GM19452 (cell line): ENCODE measurements around the gene ST6GALNAC2.

Source experiments
- ATAC-seq: cut with Tn5 transposase; IDR thresholded peaks from one replicate; pipeline ENCODE4 v1.9.1; 2021; ENCODE audit not compliant: unreplicated experiment

Gene ST6GALNAC2

DNA sequence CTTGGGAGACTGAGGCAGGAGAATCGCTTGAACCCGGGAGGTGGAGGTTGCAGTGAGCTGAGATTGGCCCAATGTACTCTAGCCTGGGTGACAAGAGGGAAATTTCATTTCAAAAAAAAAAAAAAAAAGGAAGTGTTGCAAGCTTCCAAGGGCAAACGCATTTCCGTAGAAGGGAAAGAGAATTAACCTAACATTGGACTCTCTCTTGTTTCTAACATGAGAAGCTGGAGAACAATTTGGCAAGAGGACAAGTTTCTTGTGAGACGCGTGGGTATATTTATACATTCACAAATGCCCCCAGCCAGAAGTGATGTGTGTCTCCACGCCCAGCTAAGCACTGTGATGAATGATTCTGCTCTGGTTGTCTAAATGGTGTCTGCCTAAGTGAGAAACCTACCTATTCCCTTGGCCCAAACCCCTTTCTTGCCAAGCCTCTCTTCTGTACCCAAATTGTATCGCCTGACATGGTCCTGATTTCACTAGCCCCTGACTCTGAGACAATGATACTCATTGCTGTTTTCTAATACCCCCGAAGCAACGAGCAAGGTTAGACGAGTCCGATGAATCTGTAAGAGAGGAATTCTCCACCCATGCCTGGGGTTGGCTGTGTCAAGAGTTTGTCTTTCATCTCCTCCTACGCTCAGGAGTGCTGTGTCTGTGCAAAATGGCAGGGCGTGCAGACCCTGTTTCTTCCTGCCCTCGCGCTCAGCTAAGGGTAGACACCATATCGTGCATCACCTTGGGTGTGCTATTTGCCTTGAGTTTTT, 14.2 kb upstream of the ST6GALNAC2 start:
- ATAC-seq = no peak

DNA sequence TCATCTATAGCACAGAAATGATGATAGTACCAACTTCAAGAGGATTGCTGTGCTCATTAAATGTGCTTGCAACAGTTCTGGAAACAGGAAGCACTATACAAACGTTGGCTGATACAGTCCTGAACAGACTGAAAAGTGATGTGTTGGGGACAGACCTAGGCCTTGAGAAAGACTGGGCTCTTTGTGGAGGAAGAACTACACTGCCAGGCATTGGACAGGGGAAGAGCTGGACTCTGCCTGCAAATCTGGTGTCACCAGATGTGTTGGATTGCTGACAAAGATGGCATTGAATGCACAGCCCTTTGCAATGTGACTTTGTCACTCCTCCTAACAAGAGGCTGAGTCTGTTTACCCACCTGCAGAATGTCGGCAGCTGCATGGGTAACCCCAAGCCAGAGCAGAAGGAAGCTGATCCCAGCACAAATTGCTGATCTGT, 12.4 kb upstream of the ST6GALNAC2 start:
- ATAC-seq = no peak

DNA sequence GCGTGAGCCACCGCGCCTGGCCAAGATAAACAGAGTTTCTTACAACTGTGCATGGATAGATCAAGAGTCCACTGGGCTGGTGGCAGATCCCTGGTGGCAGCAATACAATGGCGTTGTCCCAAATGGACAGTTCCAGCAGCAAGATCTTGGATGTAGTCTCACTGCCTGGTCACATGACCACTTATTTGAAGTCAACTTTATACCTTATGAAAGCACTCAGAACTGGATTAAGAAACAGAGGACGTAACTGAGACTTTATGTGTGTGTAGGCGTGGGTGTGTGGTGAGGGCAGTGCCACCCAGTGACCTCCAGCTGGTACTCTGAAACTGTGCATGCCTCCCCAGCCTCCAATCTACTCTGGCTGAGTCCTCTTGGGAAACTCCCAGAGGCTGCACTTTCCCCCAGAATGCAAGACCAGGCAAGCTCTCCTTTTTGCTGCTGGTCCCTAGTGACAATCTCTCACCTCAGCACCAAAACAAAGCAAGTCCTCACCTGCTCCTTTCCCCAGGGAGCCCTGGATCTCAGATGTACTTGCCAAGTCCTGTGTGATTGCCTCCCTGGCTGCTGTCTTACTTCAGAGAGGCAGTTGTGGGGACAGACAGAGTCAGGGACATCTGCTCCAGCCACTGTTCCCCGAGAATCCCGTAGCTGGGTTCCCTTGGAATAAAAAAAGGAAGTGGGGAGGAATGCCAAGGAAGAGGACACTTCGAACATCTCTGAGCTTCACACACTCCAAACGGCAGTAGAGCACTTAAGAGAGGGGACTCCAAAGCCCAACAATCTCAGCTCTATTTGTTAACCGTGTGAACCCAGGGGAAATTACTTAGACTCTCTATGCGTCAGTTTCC, 11.7 kb upstream of the ST6GALNAC2 start:
- ATAC-seq = no peak

DNA sequence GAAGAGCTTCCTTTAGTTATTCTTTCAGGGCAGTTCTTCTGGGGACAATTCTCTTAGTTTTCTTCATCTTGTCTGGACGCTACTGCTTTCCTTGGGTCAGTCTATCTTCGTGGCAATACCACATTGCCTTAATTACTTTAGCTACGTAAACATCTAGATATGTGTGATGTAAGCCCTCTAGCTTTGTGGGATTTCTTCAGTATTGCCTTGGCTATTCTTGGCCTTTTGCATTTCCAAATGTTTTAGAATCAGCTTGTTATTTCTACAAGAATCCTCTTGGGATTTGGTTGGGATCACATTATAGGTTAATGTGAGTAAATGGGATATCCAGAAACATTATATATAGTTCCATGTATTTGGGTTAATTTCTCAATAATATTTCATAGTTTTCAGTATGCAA, 9.0 kb upstream of the ST6GALNAC2 start:
- ATAC-seq = no peak

DNA sequence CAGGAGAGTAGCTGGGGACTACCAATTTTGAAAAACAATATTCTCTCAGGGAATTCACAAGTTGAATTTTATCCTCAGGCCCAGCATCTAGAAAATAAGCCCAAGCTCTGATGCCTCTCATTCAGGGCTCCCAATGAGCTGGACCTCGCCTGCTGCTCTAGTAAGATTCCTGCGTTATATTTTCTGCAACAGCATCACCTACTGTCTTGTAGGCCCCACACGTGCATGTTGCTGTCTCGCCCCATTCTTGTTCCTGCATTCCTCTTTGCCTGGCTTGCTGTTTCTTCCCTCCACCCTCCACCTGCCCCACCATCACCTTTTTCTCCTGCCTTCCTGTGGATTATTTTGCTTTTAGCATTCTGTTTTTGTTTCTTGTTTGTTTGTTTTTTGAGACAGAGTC, 8.3 kb upstream of the ST6GALNAC2 start:
- ATAC-seq = no peak

DNA sequence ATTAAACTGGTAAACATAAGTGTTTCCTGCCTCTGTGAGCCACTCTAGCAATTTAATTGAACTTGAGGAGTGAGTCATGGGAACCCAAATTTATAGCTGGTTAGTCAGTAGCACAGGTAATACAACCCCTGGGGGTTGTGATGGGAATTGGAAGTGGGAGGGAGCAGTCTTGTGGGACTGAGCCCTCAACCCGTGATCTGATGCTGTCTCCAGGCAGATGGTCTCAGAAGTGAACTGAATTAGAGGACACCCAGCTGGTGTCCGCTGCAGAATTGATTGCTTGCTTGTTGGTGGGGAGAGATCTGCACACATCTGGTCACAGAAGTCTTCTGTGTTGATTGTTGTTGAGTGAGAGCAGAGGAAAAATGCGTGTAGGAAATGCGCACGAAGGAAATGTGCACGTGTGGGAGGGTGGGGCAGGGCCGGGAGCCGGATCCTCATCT, 7.7 kb upstream of the ST6GALNAC2 start:
- no peak for ATAC-seq

DNA sequence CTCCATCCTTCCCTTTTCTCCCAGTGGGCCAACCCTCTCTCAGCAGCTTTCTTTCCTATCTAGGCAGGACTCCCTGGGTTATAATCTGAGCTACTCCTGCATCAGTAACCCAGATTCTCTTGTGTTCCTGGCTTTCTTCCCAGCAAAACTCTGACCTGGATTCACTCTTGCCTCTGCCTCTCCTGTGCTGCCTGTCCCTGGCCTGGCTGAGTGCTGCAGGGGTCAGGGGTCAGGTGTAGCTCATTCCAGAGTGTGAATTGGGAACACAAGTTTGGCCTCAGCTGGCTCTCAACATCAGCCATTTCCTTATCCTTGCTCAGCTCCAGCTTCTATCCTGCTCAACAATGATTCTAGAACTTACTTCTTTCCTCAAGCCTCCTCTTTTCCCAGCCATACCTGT, 2.5 kb upstream of the ST6GALNAC2 start:
- no peak for ATAC-seq

DNA sequence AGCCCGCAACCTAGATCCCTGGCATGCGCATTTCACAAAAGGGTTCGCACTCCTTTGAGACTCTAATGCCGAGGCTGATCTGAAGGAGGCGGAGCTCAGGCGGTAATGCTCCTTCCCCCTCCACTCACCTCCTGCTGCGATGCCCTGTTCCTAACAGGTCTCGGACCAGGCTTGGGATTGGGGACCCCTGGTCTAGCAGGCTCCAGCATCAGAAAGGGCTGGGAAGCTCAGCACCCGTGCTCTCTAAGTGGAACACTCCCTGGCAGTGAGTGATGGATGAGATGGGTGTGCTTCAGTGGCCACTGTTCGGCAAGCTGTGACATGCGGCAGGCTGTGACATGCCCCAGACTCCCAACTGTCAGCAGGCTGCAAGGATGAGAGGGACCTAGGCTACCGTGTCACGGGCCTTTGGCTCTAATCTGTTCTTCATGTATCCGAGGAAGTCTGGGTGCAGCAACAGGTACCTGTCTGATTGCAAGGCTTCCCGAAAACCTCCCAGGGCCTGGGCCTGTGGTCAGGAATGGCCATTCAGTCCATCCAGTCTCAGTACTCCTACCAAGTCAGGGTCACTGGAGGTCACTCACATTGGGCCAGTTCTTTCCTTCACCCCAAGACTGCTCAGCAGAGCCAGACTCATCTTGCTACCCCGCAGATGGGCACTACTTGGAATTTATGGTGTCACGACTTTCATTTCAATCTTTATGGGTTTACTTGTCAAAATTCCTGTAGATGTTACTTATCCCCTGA, 1.3 kb upstream of the ST6GALNAC2 start:
- no peak for ATAC-seq

DNA sequence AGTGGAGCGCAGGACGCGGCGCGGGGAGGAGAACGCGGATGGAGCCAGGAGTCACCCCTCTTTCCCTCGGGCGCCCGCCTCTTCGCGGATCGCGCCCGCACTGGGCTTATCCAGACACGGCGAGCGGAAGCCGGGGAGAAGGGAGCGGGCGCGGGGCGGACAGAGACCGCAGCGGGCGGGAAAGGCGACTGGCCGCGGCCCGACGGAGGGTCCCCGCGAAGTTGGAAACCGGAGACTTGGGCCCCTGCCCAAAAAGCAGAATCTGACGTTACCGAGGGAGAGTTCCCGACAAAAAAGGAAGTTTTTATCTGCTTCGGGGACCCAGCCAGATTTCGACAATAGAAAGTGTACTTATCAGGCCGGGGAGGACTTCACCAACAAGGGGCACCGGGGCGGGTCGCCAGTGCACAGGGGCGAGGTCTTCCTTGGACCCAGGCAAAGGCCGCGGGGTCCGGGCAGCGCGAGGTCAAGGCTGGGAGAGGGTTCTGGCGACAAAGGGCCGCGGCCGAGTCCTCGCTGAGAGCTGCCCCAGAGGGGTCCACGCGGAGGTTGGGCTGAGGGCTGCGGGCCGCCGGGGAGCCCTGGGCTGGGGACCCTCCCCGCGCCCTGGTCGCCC, 519 bp downstream of the ST6GALNAC2 start:
- ATAC-seq = no peak

DNA sequence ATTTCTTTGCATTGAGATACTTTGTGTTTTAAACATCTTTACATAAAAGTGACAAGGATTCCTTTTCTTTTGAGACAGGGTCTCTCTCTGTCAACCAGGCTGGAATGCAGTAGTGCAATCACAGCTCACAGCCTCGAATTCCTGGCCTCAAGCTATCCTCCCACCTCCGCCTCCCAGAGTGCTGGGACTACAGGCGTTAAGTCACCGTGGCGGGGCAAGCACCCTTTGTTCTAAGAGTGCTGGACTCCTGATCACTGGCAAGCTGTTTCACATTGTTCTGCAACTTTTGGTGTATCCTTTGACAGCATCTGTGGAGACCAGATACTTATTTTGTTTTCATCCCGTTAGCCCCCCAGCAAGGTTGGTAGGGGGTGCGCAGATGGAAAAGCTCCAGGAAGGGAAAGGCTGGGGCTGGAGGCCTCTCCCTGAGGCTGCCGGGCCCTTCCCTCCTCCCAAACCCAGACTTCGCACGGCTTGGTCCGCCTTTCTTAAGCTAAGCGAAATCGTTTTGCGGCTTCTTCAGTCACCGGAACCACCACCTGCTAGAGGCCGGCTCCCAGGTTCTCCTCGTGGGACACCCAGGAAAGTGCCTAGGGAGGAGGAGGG, 1.1 kb downstream of the ST6GALNAC2 start:
- ATAC-seq = no peak

DNA sequence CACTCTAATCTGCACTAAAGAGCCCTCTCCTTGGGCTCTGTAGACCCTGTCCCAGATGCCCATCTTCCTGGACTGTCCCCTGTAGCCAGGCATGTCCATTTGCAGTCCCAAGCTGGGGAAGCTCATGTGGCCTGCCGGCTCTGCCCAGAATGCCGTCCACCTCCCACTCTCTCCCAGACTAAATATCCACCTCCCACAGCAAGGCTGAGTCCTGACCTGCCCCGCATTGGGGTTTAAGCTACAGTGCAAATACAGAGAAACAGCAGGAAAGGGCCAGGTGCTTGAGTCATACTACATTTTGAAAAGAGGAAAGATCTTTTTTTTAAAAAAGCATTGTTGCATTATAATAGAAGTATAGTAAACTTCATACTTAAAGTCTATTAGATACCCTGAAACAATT, 3.0 kb downstream of the ST6GALNAC2 start:
- no peak for ATAC-seq

DNA sequence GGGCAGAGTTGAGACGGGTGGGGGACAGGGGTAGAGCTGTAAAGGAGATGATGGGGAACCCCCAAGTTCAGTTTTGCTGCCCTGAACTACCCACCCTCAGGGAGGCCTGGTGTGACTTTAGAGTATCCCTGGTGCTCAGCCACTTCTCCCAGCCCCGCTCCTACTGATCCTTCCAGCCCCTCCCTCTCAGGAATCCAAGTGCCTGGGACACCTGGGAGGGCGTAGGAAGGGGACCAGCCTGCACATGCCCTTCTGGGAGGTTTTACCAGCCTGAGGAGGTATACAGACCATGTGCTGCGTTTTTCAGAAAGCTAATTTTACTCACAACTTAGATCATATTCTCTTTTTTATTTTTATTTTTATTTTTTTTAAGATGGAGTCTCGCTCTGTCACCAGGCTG, 4.1 kb downstream of the ST6GALNAC2 start:
- ATAC-seq = no peak

DNA sequence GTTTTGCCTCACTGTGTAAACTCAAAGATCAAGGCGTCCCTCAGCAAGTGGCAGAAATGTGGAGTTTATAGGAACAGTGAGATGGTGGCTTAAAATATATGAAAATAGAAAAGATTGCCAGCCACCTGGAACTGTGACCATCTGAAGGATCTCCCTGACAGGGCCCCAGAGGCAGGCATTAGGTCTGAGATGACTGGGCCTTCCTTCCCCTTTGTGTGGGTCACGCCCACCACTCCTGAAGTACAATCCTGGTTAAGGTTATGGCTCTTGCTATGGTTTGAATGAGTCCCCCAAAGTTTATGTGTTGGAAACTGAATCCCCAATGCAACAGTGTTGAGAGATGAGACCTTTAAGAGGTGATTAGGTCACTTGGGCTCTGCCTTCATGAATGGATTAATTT, 6.4 kb downstream of the ST6GALNAC2 start:
- ATAC-seq = no peak

DNA sequence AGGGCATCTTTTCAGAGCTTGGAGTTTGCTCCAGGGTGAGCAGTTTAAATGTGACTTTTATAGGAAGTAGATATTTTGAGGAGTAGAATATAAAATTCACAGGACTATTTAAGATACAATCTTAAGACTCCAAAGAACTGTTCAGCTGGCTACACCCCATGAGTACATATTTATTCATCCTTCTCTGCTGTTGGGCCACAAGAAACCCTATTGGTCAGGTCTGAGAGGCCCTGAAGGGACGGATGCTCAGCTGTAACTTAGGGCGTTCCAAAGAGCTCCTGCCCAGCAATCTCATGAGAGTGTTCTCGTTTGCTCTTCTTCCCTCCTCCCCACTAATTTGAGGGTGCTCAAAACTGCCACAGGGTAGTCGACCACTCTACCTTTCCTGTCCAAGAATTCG, 7.3 kb downstream of the ST6GALNAC2 start:
- no peak for ATAC-seq

DNA sequence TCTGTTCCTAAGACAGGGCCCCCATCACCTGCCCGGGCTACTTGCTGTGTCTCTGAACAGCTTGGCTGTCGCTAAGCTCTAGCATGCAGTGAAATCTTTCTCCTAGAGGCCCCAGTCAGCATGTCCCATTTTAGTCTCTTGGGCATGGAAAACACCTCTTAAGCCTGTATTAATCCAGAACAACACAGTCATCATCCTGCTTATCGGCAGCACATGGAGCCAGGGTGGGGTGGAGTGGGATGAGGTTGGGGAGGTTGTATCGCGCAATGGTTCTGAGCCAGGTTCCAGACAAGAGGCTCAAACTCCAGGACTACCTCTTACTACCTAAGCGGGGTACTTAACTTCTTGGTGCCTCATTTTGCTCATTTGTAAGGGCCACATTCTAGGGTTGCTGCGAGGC, 7.8 kb downstream of the ST6GALNAC2 start:
- no peak for ATAC-seq

DNA sequence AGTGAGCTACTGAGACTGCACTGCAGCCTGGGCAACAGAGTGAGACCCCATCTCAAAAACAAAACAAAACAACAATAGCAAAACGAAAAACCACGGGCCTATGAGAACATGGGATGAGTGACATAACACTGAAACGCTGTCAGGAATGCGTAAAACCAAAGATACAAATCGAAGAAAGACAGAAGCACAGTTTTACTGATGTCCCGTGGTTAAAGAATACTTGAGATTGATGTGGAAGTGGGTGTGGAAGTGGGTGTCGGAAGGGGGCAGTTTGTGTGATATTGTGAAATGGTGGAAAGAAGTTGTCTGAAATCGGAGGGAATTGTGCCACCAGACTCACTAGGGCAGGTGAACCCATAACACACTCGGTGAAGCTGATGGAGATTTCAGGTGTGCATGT, 9.5 kb downstream of the ST6GALNAC2 start:
- ATAC-seq = no peak

DNA sequence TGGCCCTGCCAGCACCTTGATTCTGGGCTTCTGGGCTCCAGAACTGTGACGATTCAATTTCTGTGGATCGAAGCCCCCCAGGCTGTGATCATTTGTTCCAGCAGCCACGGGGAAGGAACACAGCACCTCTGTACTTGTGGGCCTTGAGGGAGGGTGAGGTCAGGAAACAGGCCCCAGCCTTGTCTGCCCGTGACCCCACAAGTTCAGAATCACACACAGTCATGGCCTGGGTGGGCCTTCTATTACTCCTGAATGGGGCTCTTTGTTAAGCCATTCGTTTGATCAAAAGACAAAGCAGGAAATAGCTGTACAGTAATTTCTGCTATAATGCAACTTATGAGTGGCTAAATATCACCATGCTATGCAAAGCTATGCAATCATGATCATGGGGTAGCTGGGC, 10.1 kb downstream of the ST6GALNAC2 start:
- no peak for ATAC-seq

DNA sequence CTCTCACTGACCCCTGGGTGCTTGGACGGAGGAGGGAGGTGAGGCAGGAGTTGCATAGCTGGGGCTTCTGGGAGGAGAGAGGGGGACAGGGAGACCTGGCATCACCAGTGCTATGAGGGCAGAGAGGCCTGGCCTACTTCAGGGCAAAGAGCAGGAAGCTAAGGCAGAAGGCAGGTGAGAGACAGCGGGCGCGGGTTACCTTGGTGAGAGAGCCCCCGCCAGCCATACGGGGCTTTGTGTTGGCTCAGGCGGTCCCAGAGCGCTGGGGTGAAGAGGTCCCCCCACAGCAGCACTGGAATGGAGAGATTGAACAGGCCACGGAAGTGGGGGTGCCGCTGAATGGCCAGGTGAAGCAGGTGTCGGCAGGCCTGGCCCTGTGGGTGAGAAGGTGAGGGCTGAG, 11.5 kb downstream of the ST6GALNAC2 start:
- no peak for ATAC-seq

DNA sequence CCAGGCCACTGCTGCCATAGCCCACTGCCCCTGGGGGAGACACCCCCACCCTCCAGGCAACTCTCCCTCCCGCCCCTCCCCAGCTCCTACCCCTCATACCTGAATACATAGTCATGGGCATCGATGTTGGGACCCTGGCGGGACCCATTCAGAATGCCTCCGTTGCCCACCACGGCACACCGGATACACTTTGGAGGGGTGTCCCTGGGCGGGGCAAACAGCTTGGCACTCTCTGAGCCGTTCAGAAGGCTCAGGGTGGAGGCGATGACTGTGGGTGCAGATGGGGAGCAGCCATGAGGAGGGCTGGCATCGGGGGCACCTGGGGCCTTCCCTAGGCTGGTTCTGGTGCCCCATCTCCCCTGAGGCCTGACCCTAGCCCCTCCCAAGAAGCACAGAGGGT, 12.6 kb downstream of the ST6GALNAC2 start:
- ATAC-seq = no peak

DNA sequence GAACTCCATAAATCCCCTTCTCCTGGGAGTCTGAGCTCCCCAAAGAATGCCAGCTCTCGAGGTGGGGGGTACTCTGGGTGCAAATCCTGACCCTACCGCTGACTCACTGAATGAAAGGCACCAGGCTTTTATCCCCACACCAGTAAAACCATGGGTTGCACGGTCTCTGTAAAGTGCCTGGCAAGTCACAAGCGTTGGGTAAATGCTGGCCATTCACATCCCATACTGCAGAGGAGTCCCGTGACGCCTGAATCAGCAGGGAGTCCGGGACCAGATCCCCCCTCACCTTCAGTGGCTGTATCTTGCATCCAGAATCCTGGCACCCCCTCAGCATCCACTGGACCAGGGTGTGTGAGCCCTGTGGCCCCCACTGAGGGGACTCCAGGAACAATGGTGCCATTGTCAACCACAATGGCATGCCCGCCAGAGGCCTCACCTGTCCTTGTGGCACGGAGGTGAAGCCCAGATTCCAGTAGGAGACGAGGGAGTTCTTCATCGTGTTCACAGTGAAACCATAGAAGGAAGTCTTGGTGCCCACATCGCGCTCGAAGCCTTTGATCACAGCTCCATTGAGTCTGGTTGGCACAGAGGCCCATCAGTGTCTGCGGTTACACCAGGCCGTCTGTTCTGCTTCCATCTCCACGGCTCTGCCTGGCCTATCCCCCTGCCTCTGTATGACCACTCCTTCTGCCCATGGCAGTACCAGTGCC, 13.3 kb downstream of the ST6GALNAC2 start:
- no peak for ATAC-seq
